GM23338 (cell line): ENCODE results near the gene VSIG4.

Experiments
- CREB1 ChIP-seq: fragments of 250-450 bp; sonication (Bioruptor Pico); IDR thresholded peaks from 2 replicates; pipeline ENCODE4 v1.5.0; 2020; ENCODE audit warnings: low read depth, mild to moderate bottlenecking, moderate library complexity
- CTCF ChIP-seq, 2 experiments: fragments of 200-600 bp in 1 of 2; sonication (generic) in 1 of 2; conservative IDR thresholded peaks; 2 replicates each; pipeline versions ENCODE4 v1.5.1 to v1.6.1; 2016 to 2017; ENCODE audit warnings: antibody characterized with exemption in 2 of 2, low read depth in 2 of 2, mild to moderate bottlenecking in 2 of 2, moderate library complexity in 1 of 2
- ETS1 ChIP-seq: IDR thresholded peaks from 2 replicates; pipeline ENCODE4 v1.6.1; 2016; ENCODE audit warnings: antibody characterized with exemption
- EZH2 ChIP-seq: fragments of 200-600 bp; sonication (generic); IDR thresholded peaks from one replicate; pipeline ENCODE4 v1.8.0; 2017; ENCODE audit warnings: antibody characterized with exemption, mild to moderate bottlenecking, low read depth; ENCODE audit not compliant: unreplicated experiment
- EZH2phosphoT487 ChIP-seq: fragments of 200-600 bp; sonication (generic); IDR thresholded peaks from one replicate; pipeline ENCODE4 v1.8.1; 2018; ENCODE audit warnings: antibody characterized with exemption; ENCODE audit not compliant: unreplicated experiment
- NANOG ChIP-seq: IDR thresholded peaks from 2 replicates; pipeline ENCODE4 v1.6.1; 2016; ENCODE audit warnings: antibody characterized with exemption, borderline replicate concordance
- POLR2AphosphoS5 ChIP-seq: IDR thresholded peaks from 2 replicates; pipeline ENCODE4 v1.6.1; 2016; ENCODE audit warnings: antibody characterized with exemption, low read depth
- REST ChIP-seq: IDR thresholded peaks from one replicate; pipeline ENCODE4 v1.6.1; 2018; ENCODE audit warnings: antibody characterized with exemption; ENCODE audit not compliant: unreplicated experiment
- ZNF114 ChIP-seq: fragments of 250-450 bp; sonication (Bioruptor Pico); IDR thresholded peaks from 2 replicates; pipeline ENCODE4 v1.5.0; 2020; ENCODE audit warnings: mild to moderate bottlenecking, moderate library complexity
- ZNF462 ChIP-seq: fragments of 250-450 bp; sonication (Bioruptor Pico); IDR thresholded peaks from 2 replicates; pipeline ENCODE4 v1.5.0; 2020; ENCODE audit warnings: mild to moderate bottlenecking, moderate library complexity

GRCh38 chrX:66051980-66052379 lies 12.1 kb upstream of the VSIG4 start:
- TF ChIP-seq CTCF (conservative IDR thresholded peaks at IDR 0.05; ENCODE audit: low read depth in 2 of 2) (no peak), EZH2 (no peak), CREB1 (CRISPR knock-in tag) (no peak), EZH2phosphoT487 (no peak), ZNF114 (no peak), REST (no peak), POLR2AphosphoS5 (no peak), ETS1 (no peak), NANOG (no peak), ZNF462 (CRISPR knock-in tag) (no peak)
